Fibroblast of lung (primary cell): ENCODE measurements around the gene ANKS1A. TPM values are rescaled to one million over a fixed set of nuclear protein-coding genes. Genes with fewer than 3 reads are reported as not detected.

Source experiments
- DNase-seq, 2 donors: peaks; one replicate each; pipeline versions ENCODE4 v3.0.0 to v3.0.0-alpha.2; 2010; ENCODE audit warnings: low read depth in 2 of 2
- H2AFZ ChIP-seq: 2 replicates; pipeline ENCODE4 v1.5.1; 2012; ENCODE audit warnings: low read length, control low read depth, inconsistent platforms
- H3K27ac ChIP-seq: 2 replicates; pipeline ENCODE4 v1.5.1; 2011; ENCODE audit warnings: low read length, control low read depth; ENCODE audit not compliant: insufficient read depth
- H3K27me3 ChIP-seq: 2 replicates; pipeline ENCODE4 v1.5.1; 2011; ENCODE audit warnings: mild to moderate bottlenecking, low read length; ENCODE audit not compliant: control insufficient read depth, insufficient read depth
- H3K36me3 ChIP-seq: 2 replicates; pipeline ENCODE4 v1.5.1; 2011; ENCODE audit warnings: low read length; ENCODE audit not compliant: control insufficient read depth, insufficient read depth
- H3K4me1 ChIP-seq: 2 replicates; pipeline ENCODE4 v1.5.1; 2011; ENCODE audit warnings: low read length; ENCODE audit not compliant: control insufficient read depth, insufficient read depth; ENCODE audit errors: extremely low read depth
- H3K4me2 ChIP-seq: 2 replicates; pipeline ENCODE4 v1.5.1; 2011; ENCODE audit warnings: low read length, control low read depth; ENCODE audit not compliant: insufficient read depth; ENCODE audit errors: extremely low read depth
- H3K4me3 ChIP-seq, 4 experiments: fragments of 200-600 bp in 1 of 4; sonication (generic) in 1 of 4; replicated peaks in 1 of 4; 2 replicates each; pipeline ENCODE4 v1.5.1; 2011 to 2016; ENCODE audit warnings: low read length in 4 of 4, low read depth in 3 of 4, mild to moderate bottlenecking in 3 of 4, control low read depth in 2 of 4, inconsistent platforms in 1 of 4, mixed read lengths in 1 of 4; ENCODE audit not compliant: insufficient read depth in 1 of 4; ENCODE audit errors: control extremely low read depth in 1 of 4
- H3K79me2 ChIP-seq: 2 replicates; pipeline ENCODE4 v1.5.1; 2012; ENCODE audit warnings: mild to moderate bottlenecking, low read length, inconsistent platforms; ENCODE audit not compliant: control insufficient read depth, insufficient read depth
- H3K9ac ChIP-seq: 2 replicates; pipeline ENCODE4 v1.5.1; 2011; ENCODE audit warnings: mild to moderate bottlenecking, low read length, control low read depth; ENCODE audit not compliant: insufficient read depth
- H3K9me3 ChIP-seq: 2 replicates; pipeline ENCODE4 v1.5.1; 2012; ENCODE audit warnings: low read depth, low read length; ENCODE audit not compliant: control insufficient read depth, insufficient read depth
- H4K20me1 ChIP-seq: 2 replicates; pipeline ENCODE4 v1.5.1; 2011; ENCODE audit warnings: low read length; ENCODE audit not compliant: control insufficient read depth, insufficient read depth; ENCODE audit errors: extremely low read depth
- CTCF ChIP-seq, 2 donors: IDR thresholded peaks in 1 of 2; conservative IDR thresholded peaks in 1 of 2; 1 replicate in 1 of 2; 2 replicates in 1 of 2; pipeline ENCODE4 v1.5.1; 2011 to 2012; ENCODE audit warnings: low read length in 2 of 2, control low read depth in 1 of 2, inconsistent platforms in 1 of 2, low read depth in 1 of 2, mild to moderate bottlenecking in 1 of 2
- EZH2 ChIP-seq: IDR thresholded peaks from 2 replicates; pipeline ENCODE4 v1.5.1; 2012; ENCODE audit warnings: low read length, control low read depth, mild to moderate bottlenecking; ENCODE audit errors: missing control alignments
- polyA plus RNA-seq, 2 donors: library from polyadenylated mRNA; depleted of rRNA in 1 of 2; stranded (reverse) in 1 of 2; unstranded in 1 of 2; fragments of >200 nt; gene quantifications; 2 replicates each; pipeline ENCODE4 v1.2.1, GENCODE V29; 2011 to 2012; ENCODE audit warnings: missing spikeins in 1 of 2
- total RNA-seq: library from RNA; depleted of rRNA; stranded (reverse); fragments of >200 nt; gene quantifications from 2 replicates; pipeline ENCODE4 v1.2.1, GENCODE V29; 2014

The ANKS1A gene
- total and polyA plus RNA-seq, 2 donors (not counting 1 experiment from before 2014, with no cell fraction given): 3.6 to 7.8 TPM

GRCh38 chr6:35058865-35059522 lies 169.9 kb downstream of the ANKS1A start:
- DNase-seq: no peak
- no peaks in the 10 kb centered on the region for H3K4me1 ChIP-seq
- H3K27ac ChIP-seq: no peak overlapping the region
- H3K4me2 ChIP-seq: no peak overlapping the region
- H3K4me3 ChIP-seq: no peak overlapping the region
- no peak for TF ChIP-seq EZH2
- TF ChIP-seq CTCF (conservative IDR thresholded peaks at IDR 0.05 in 1 of 2, IDR thresholded peaks at IDR 0.05 in 1 of 2; ENCODE audit: low read depth in 1 of 2, low read length in 2 of 2): no peak
- H4K20me1 ChIP-seq: no peaks in the 10 kb centered on the region
- peaks cover 4% of the 10 kb centered on the region for H3K36me3 ChIP-seq
- no peaks in the 10 kb centered on the region for H3K27me3 ChIP-seq
- no peak overlapping the region for H2AFZ ChIP-seq
- H3K9ac ChIP-seq: no peak overlapping the region
- H3K79me2 ChIP-seq: no peaks in the 10 kb centered on the region
- H3K9me3 ChIP-seq: no peaks in the 10 kb centered on the region

- no peaks in the 10 kb centered on the region for H3K27me3 ChIP-seq
- H3K4me1 ChIP-seq: no peaks in the 10 kb centered on the region
- H3K79me2 ChIP-seq: no peaks in the 10 kb centered on the region
- no peak overlapping the region for H3K4me3 ChIP-seq
- no peak overlapping the region for H3K4me2 ChIP-seq
- H3K36me3 ChIP-seq: peaks cover 4% of the 10 kb centered on the region
- TF ChIP-seq CTCF (conservative IDR thresholded peaks at IDR 0.05 in 1 of 2, IDR thresholded peaks at IDR 0.05 in 1 of 2; ENCODE audit: low read depth in 1 of 2, low read length in 2 of 2): no peak
- TF ChIP-seq EZH2: no peak
- H3K27ac ChIP-seq: no peak overlapping the region
- no peak overlapping the region for H3K9ac ChIP-seq
- no peaks in the 10 kb centered on the region for H3K9me3 ChIP-seq
- no peaks in the 10 kb centered on the region for H4K20me1 ChIP-seq
- H2AFZ ChIP-seq: no peak overlapping the region
- no peak for DNase-seq
These were observed 170.7 kb downstream of the ANKS1A start for GRCh38 chr6:35059596-35060345.

GRCh38 chr6:35061102-35061615 lies 172.1 kb downstream of the ANKS1A start:
- Histone ChIP-seq H3K9me3 (no peaks in the 10 kb centered on the region), H3K79me2 (no peaks in the 10 kb centered on the region), H3K27ac (no peak overlapping the region), H3K36me3 (peaks cover 4% of the 10 kb centered on the region), H3K4me2 (no peak overlapping the region), H3K4me3 (no peak overlapping the region), H3K27me3 (no peaks in the 10 kb centered on the region), H3K4me1 (no peaks in the 10 kb centered on the region), H3K9ac (no peak overlapping the region), H4K20me1 (no peaks in the 10 kb centered on the region), H2AFZ (no peak overlapping the region)
- TF ChIP-seq CTCF (conservative IDR thresholded peaks at IDR 0.05 in 1 of 2, IDR thresholded peaks at IDR 0.05 in 1 of 2; ENCODE audit: low read depth in 1 of 2, low read length in 2 of 2) (no peak), EZH2 (no peak)
- no peak for DNase-seq
